Endothelial cell of umbilical vein (primary cell): ENCODE data around the gene PATL1. TPM values are rescaled to one million over a fixed set of nuclear protein-coding genes. Genes with fewer than 3 reads are reported as not detected.

Experiments
- BruUV-seq: library from RNA; stranded (reverse); fragments of 400-500 nt; replicated peaks from 2 replicates; lab custom pipeline; 2021; lab: Mats Ljungman, UMichigan
- CTCF ChIA-PET: fragments of 300-600, 350-600 bp; sonication (Branson Sonifier 250); formaldehyde crosslinking; loops from one replicate; lab custom pipeline; 2021; ENCODE audit warnings: antibody characterized with exemption, inconsistent platforms; lab: Charles Lee
- POLR2A ChIA-PET: fragments of 300-600, 350-600 bp; sonication (Branson Sonifier 250); formaldehyde crosslinking; loops from one replicate; lab custom pipeline; 2021; ENCODE audit warnings: antibody characterized with exemption, inconsistent platforms; lab: Charles Lee
- DNase-seq: peaks from one replicate; pipeline ENCODE4 v3.0.0-alpha.2; 2011; ENCODE audit warnings: low read depth, low spot score
- FAIRE-seq: peaks from 2 replicates; lab custom pipeline; 2011; peaks lifted over from hg19 to GRCh38; lab: Jason Lieb, UNC
- H2AFZ ChIP-seq: 2 replicates; pipeline ENCODE4 v1.6.0; 2012; ENCODE audit warnings: low read depth, low read length, control low read depth, inconsistent platforms
- H3K27ac ChIP-seq: 2 replicates; pipeline ENCODE4 v1.5.1; 2011; ENCODE audit warnings: low read depth, mild to moderate bottlenecking, control low read depth, low read length, moderate library complexity; ENCODE audit not compliant: insufficient read depth
- H3K27me3 ChIP-seq, 2 experiments: 2 replicates each; pipeline versions ENCODE4 v1.6.0 to v1.6.1; 2011; ENCODE audit warnings: low read length in 2 of 2, mixed read lengths in 1 of 2; ENCODE audit not compliant: control insufficient read depth in 2 of 2, insufficient read depth in 2 of 2
- H3K36me3 ChIP-seq, 2 experiments: 2 replicates in 1 of 2; 3 replicates in 1 of 2; pipeline ENCODE4 v1.5.1; 2011; ENCODE audit warnings: low read length in 2 of 2, mild to moderate bottlenecking in 1 of 2, moderate library complexity in 1 of 2; ENCODE audit not compliant: control insufficient read depth in 2 of 2, insufficient read depth in 2 of 2; ENCODE audit errors: extremely low read depth in 1 of 2
- H3K4me1 ChIP-seq: 3 replicates; pipeline ENCODE4 v1.5.1; 2011; ENCODE audit warnings: mild to moderate bottlenecking, low read length; ENCODE audit not compliant: control insufficient read depth, insufficient read depth; ENCODE audit errors: extremely low read depth
- H3K4me2 ChIP-seq: 2 replicates; pipeline ENCODE4 v1.6.1; 2011; ENCODE audit warnings: low read length, control low read depth, mixed read lengths; ENCODE audit not compliant: insufficient read depth
- H3K4me3 ChIP-seq, 3 experiments: fragments of 200-600 bp in 1 of 3; sonication (generic), shearing (Covaris generic) in 1 of 3; replicated peaks in 1 of 3; 2 replicates each; pipeline ENCODE4 v1.5.1; 2011 to 2016; ENCODE audit warnings: control low read depth in 3 of 3, low read length in 3 of 3, mild to moderate bottlenecking in 2 of 3, inconsistent platforms in 1 of 3, low read depth in 1 of 3, moderate library complexity in 1 of 3; ENCODE audit not compliant: insufficient read depth in 1 of 3
- H3K79me2 ChIP-seq: 2 replicates; pipeline ENCODE4 v1.6.0; 2012; ENCODE audit warnings: low read length, inconsistent platforms; ENCODE audit not compliant: control insufficient read depth, insufficient read depth
- H3K9ac ChIP-seq: replicated peaks from 2 replicates; pipeline ENCODE3; 2011; ENCODE audit warnings: low read length, control low read depth; ENCODE audit not compliant: insufficient read depth; ENCODE audit errors: extremely low read depth
- H3K9me1 ChIP-seq: replicated peaks from 3 replicates; pipeline ENCODE4 v1.6.0; 2011; ENCODE audit warnings: mild to moderate bottlenecking, low read length; ENCODE audit not compliant: control insufficient read depth, insufficient read depth; ENCODE audit errors: extremely low read depth
- H3K9me3 ChIP-seq: replicated peaks from 2 replicates; pipeline ENCODE4 v1.5.1; 2012; ENCODE audit warnings: low read length, inconsistent platforms; ENCODE audit not compliant: control insufficient read depth, insufficient read depth
- H4K20me1 ChIP-seq: replicated peaks from 2 replicates; pipeline ENCODE3; 2011; ENCODE audit warnings: mild to moderate bottlenecking, low read length; ENCODE audit not compliant: control insufficient read depth, insufficient read depth; ENCODE audit errors: extremely low read depth
- CTCF ChIP-seq, 2 donors: IDR thresholded peaks; 1 replicate in 1 of 2; 2 replicates in 1 of 2; pipeline ENCODE4 v1.5.1; 2011; ENCODE audit warnings: low read length in 2 of 2, mild to moderate bottlenecking in 2 of 2, moderate library complexity in 2 of 2, control low read depth in 1 of 2, inconsistent platforms in 1 of 2, low read depth in 1 of 2; ENCODE audit not compliant: insufficient read depth in 1 of 2; ENCODE audit errors: extremely low read depth in 1 of 2
- EZH2 ChIP-seq: IDR thresholded peaks from 2 replicates; pipeline ENCODE4 v1.6.1; 2012; ENCODE audit warnings: borderline replicate concordance, low read depth, mild to moderate bottlenecking, moderate library complexity, low read length, inconsistent platforms; ENCODE audit not compliant: severe bottlenecking
- FOS ChIP-seq: IDR thresholded peaks from 2 replicates; pipeline ENCODE4 v1.6.1; 2011; ENCODE audit warnings: mild to moderate bottlenecking, low read length, moderate library complexity, borderline replicate concordance; ENCODE audit not compliant: insufficient read depth
- GATA2 ChIP-seq: IDR thresholded peaks from 2 replicates; pipeline ENCODE4 v1.7.0; 2011; ENCODE audit warnings: low read depth, mild to moderate bottlenecking, moderate library complexity, mixed read lengths, low read length; ENCODE audit not compliant: insufficient read length, insufficient read depth
- JUN ChIP-seq: IDR thresholded peaks from 2 replicates; pipeline ENCODE4 v1.6.1; 2011; ENCODE audit warnings: borderline replicate concordance, low read depth; ENCODE audit not compliant: insufficient read length, insufficient read depth
- MAX ChIP-seq: IDR thresholded peaks from 2 replicates; pipeline ENCODE4 v1.6.1; 2011; ENCODE audit not compliant: insufficient read depth, insufficient read length
- MYC ChIP-seq: IDR thresholded peaks from one replicate; pipeline ENCODE4 v1.6.1; 2011; ENCODE audit warnings: mild to moderate bottlenecking, low read depth, low read length
- POLR2A ChIP-seq: IDR thresholded peaks from 2 replicates; pipeline ENCODE4 v1.6.1; 2012; ENCODE audit warnings: low read depth, mild to moderate bottlenecking, control low read depth, low read length
- POLR2AphosphoS5 ChIP-seq: IDR thresholded peaks from 2 replicates; pipeline ENCODE4 v1.6.1; 2012; ENCODE audit warnings: low read depth, mild to moderate bottlenecking, control low read depth, low read length, moderate library complexity; ENCODE audit not compliant: insufficient read depth
- dilution Hi-C: fragments of 300-500 bp; cut with MboI; formaldehyde crosslinking; loops from one replicate; pipeline ENCODE4 v1.15.0; 2019; ENCODE audit warnings: low sequenced_read_pairs; ENCODE audit not compliant: extremely low pct_ligation_motif_present
- intact Hi-C: fragments of 100-400 bp; cut with micrococcal nuclease; formaldehyde crosslinking; loops from one replicate; pipeline ENCODE4 v1.10.0; 2022
- polyA plus RNA-seq, 4 experiments: library from polyadenylated mRNA; depleted of rRNA in 3 of 4; stranded (reverse) in 3 of 4; unstranded in 1 of 4; fragments of >200 nt; gene quantifications; 2 replicates each; pipeline versions ENCODE4 v1.2.1 to v1.2.3, GENCODE V29; 2011 to 2012; ENCODE audit warnings: missing spikeins in 1 of 4
- total RNA-seq: library from RNA; stranded (reverse); gene quantifications from 2 replicates; pipeline ENCODE4 v1.2.3, GENCODE V29; 2021

Gene PATL1
- total and polyA plus RNA-seq, 2 donors (not counting 3 experiments of a cell fraction or from before 2014, with no cell fraction given) = 33.7 to 38.8 TPM

- H3K9me3 ChIP-seq = no peaks in the 10 kb centered on the region
- H4K20me1 ChIP-seq = no peaks in the 10 kb centered on the region
- peak overlapping the region; percentile 13 for H2AFZ ChIP-seq
- TF ChIP-seq FOS (no peak), MAX (no peak), EZH2 (no peak), MYC (no peak), CTCF (IDR thresholded peaks at IDR 0.05; ENCODE audit: extremely low read depth in 1 of 2, insufficient read depth in 1 of 2, low read depth in 1 of 2, low read length in 2 of 2) (no peak), POLR2AphosphoS5 (no peak), POLR2A (no peak), JUN (no peak), GATA2 (no peak)
- peaks cover 43% of the 10 kb centered on the region for H3K79me2 ChIP-seq
- peak overlapping the region; percentile 74 to 90 (median 81) for H3K4me3 ChIP-seq
- no TSS peak for BruUV-seq
- H3K9me1 ChIP-seq = no peaks in the 10 kb centered on the region
- H3K4me1 ChIP-seq = peaks cover 17% of the 10 kb centered on the region
- dilution Hi-C loops = no loop called here
- no peak for FAIRE-seq
- no peaks in the 10 kb centered on the region for H3K27me3 ChIP-seq
- no peak for DNase-seq
- H3K36me3 ChIP-seq = peaks cover 2 to 4% of the 10 kb centered on the region in 2 experiments
- POLR2A ChIA-PET = interaction anchor here (1.2 kb wide), 1 partner anchor 54 kb away, joined by 4 read pairs; the partner anchor contains the start of gene PATL1
- H3K4me2 ChIP-seq = peak overlapping the region; percentile 80
- peak overlapping the region; percentile 48 for H3K27ac ChIP-seq
- intact Hi-C loops = loop anchor here (2.0 kb wide), 2 partner anchors 64 to 78 kb away; no protein-coding TSS in a partner anchor
- CTCF ChIA-PET = interaction anchor here (1.0 to 1.4 kb wide), 2 partner anchors 59 to 78 kb away, joined by 3 to 8 read pairs; no protein-coding TSS in a partner anchor
- peak overlapping the region; percentile 79 for H3K9ac ChIP-seq
Observed at GRCh38 chr11:59615120-59615636, 53.7 kb downstream of the PATL1 start.
